GM12892 (cell line): Measurements from ENCODE around the gene PEX11A.

Source experiments
- POLR2A ChIP-seq: IDR thresholded peaks from 2 replicates; pipeline ENCODE4 v1.6.1; 2011; ENCODE audit warnings: low read depth, low read length, control low read depth
- POLR2AphosphoS5 ChIP-seq: IDR thresholded peaks from 2 replicates; pipeline ENCODE4 v1.6.1; 2011; ENCODE audit warnings: low read depth, low read length, control low read depth

GRCh38 chr15:89672221-89673164, 18.1 kb downstream of the PEX11A start:
- no peak for TF ChIP-seq POLR2AphosphoS5
- TF ChIP-seq POLR2A = no peak
